HCT116 (cell line): ENCODE measurements around the gene SVEP1. TPM values are rescaled to one million over a fixed set of nuclear protein-coding genes. Genes with fewer than 3 reads are reported as not detected.

Experiments used
- ATAC-seq: fragments of 200-7000 bp; cut with Tn5 transposase; 2 replicates; pipeline ENCODE4 v1.9.1; 2020; ENCODE audit warnings: mild to moderate bottlenecking, moderate library complexity
- BruUV-seq: library from RNA; stranded (reverse); fragments of 400-500 nt; replicated peaks from 2 replicates; lab custom pipeline; 2021; lab: Mats Ljungman, UMichigan
- CTCF ChIA-PET: fragments of 300-600 bp; sonication (Branson Sonifier 250); formaldehyde crosslinking; loops from one replicate; lab custom pipeline; 2021; ENCODE audit warnings: antibody characterized with exemption; lab: Charles Lee
- POLR2A ChIA-PET: fragments of 300-600, 350-600 bp; sonication (Branson Sonifier 250); formaldehyde crosslinking; loops from one replicate; lab custom pipeline; 2021; ENCODE audit warnings: antibody characterized with exemption; lab: Charles Lee
- RAD21 ChIA-PET, 2 experiments: fragments of 300-600 bp; sonication (Branson Sonifier 250); formaldehyde crosslinking; loops; one replicate each; lab custom pipeline; 2023; ENCODE audit warnings: low total read pairs in 2 of 2; ENCODE audit not compliant: uncharacterized antibody in 2 of 2, unreplicated experiment in 2 of 2, low non-redundant PET in 1 of 2; lab: Charles Lee
- DNase-seq: peaks from one replicate; pipeline ENCODE4 v3.0.0-alpha.2; 2010; ENCODE audit warnings: low read depth, low spot score
- H2AFZ ChIP-seq: fragments of 200-600 bp; shearing (Covaris generic), sonication (generic); 2 replicates; pipeline ENCODE4 v1.6.1; 2017; ENCODE audit warnings: low read depth, mixed run types, mixed read lengths, antibody characterized with exemption, low read length; ENCODE audit not compliant: poor library complexity, severe bottlenecking
- H3K27ac ChIP-seq: 2 replicates; pipeline ENCODE4 v1.5.1; 2012; ENCODE audit warnings: low read depth, low read length
- H3K27me3 ChIP-seq: fragments of 200-600 bp; sonication (generic); 2 replicates; pipeline ENCODE4 v1.6.1; 2016; ENCODE audit warnings: mixed run types, low read length, mixed read lengths; ENCODE audit not compliant: insufficient read depth
- H3K36me3 ChIP-seq, 2 experiments: fragments of 200-500 bp in 1 of 2; fragments of 200-600 bp in 1 of 2; sonication (Bioruptor generic) in 1 of 2; sonication (generic) in 1 of 2; 2 replicates each; pipeline versions ENCODE4 v1.5.1 to v1.6.1; 2014 to 2016; ENCODE audit warnings: low read length in 2 of 2, inconsistent platforms in 1 of 2, mixed read lengths in 1 of 2, mixed run types in 1 of 2; ENCODE audit not compliant: insufficient read depth in 2 of 2, control insufficient read depth in 1 of 2
- H3K4me1 ChIP-seq, 2 experiments: fragments of 200-600 bp in 1 of 2; sonication (generic) in 1 of 2; 2 replicates each; pipeline versions ENCODE4 v1.5.1 to v1.6.1; 2012 to 2017; ENCODE audit warnings: low read length in 2 of 2, inconsistent platforms in 1 of 2, mild to moderate bottlenecking in 1 of 2, mixed read lengths in 1 of 2, mixed run types in 1 of 2, moderate library complexity in 1 of 2; ENCODE audit not compliant: insufficient read depth in 2 of 2, control insufficient read depth in 1 of 2
- H3K4me2 ChIP-seq: fragments of 200-600 bp; sonication (generic); 2 replicates; pipeline ENCODE4 v1.6.1; 2017; ENCODE audit warnings: mixed run types, low read length, mixed read lengths
- H3K4me3 ChIP-seq, 2 experiments: fragments of 200-600 bp in 1 of 2; sonication (generic) in 1 of 2; replicated peaks in 1 of 2; 2 replicates each; pipeline ENCODE4 v1.5.1; 2011 to 2016; ENCODE audit warnings: low read length in 2 of 2, control low read depth in 1 of 2, low read depth in 1 of 2, mild to moderate bottlenecking in 1 of 2, mixed read lengths in 1 of 2, mixed run types in 1 of 2
- H3K79me2 ChIP-seq: fragments of 200-600 bp; sonication (generic); 2 replicates; pipeline ENCODE4 v1.6.1; 2017; ENCODE audit warnings: mild to moderate bottlenecking, mixed run types, low read length, moderate library complexity, mixed read lengths; ENCODE audit not compliant: insufficient read depth
- H3K9ac ChIP-seq: fragments of 200-600 bp; sonication (generic); 2 replicates; pipeline ENCODE4 v1.6.1; 2016; ENCODE audit warnings: low read length, mixed read lengths
- H3K9me2 ChIP-seq: fragments of 200-600 bp; sonication (generic), shearing (Covaris generic); 2 replicates; pipeline ENCODE4 v1.6.1; 2017; ENCODE audit warnings: mixed run types, mild to moderate bottlenecking, moderate library complexity; ENCODE audit not compliant: insufficient read depth
- H3K9me3 ChIP-seq, 2 experiments: fragments of 200-500 bp in 1 of 2; fragments of 200-600 bp in 1 of 2; sonication (Bioruptor generic) in 1 of 2; sonication (generic) in 1 of 2; 2 replicates each; pipeline ENCODE4 v1.6.1; 2014 to 2017; ENCODE audit warnings: low read length in 2 of 2, mixed read lengths in 2 of 2, inconsistent platforms in 1 of 2, low read depth in 1 of 2, mild to moderate bottlenecking in 1 of 2, mixed run types in 1 of 2, moderate library complexity in 1 of 2; ENCODE audit not compliant: control insufficient read depth in 1 of 2, insufficient read depth in 1 of 2
- H4K20me1 ChIP-seq: fragments of 200-600 bp; sonication (generic), shearing (Covaris generic); 2 replicates; pipeline ENCODE4 v1.6.1; 2017; ENCODE audit warnings: mixed run types, mild to moderate bottlenecking, moderate library complexity; ENCODE audit not compliant: insufficient read depth
- CTCF ChIP-seq, 3 experiments: fragments of 200-600 bp in 1 of 3; sonication (generic) in 1 of 3; IDR thresholded peaks in 2 of 3; conservative IDR thresholded peaks in 1 of 3; 2 replicates each; pipeline ENCODE4 v1.5.1; 2012 to 2017; ENCODE audit warnings: low read depth in 2 of 3, low read length in 2 of 3, antibody characterized with exemption in 1 of 3, borderline replicate concordance in 1 of 3, control low read depth in 1 of 3, mild to moderate bottlenecking in 1 of 3, mixed read lengths in 1 of 3, mixed run types in 1 of 3, moderate library complexity in 1 of 3; ENCODE audit not compliant: insufficient read depth in 1 of 3
- ELF1 ChIP-seq: IDR thresholded peaks from 2 replicates; pipeline ENCODE4 v1.6.1; 2012; ENCODE audit warnings: low read depth, borderline replicate concordance
- EZH2 ChIP-seq: fragments of 200-600 bp; sonication (generic); IDR thresholded peaks from 2 replicates; pipeline ENCODE4 v1.6.1; 2017; ENCODE audit warnings: antibody characterized with exemption, mixed run types
- EZH2phosphoT487 ChIP-seq: fragments of 200-600 bp; IDR thresholded peaks from 2 replicates; pipeline ENCODE4 v1.6.1; 2018; ENCODE audit warnings: antibody characterized with exemption, borderline replicate concordance
- MAX ChIP-seq: IDR thresholded peaks from 2 replicates; pipeline ENCODE4 v1.6.1; 2012
- RAD21 ChIP-seq: IDR thresholded peaks from 2 replicates; pipeline ENCODE4 v1.6.1; 2012; ENCODE audit warnings: low read depth, mild to moderate bottlenecking
- REST ChIP-seq: IDR thresholded peaks from 2 replicates; pipeline ENCODE4 v1.6.1; 2012; ENCODE audit warnings: low read depth
- SRF ChIP-seq: IDR thresholded peaks from 2 replicates; pipeline ENCODE4 v1.6.1; 2012; ENCODE audit warnings: low read depth
- TCF7L2 ChIP-seq: IDR thresholded peaks from 2 replicates; pipeline ENCODE4 v1.7.0; 2011; ENCODE audit warnings: borderline replicate concordance, inconsistent platforms; ENCODE audit not compliant: insufficient read depth, insufficient read length; ENCODE audit errors: extremely low read depth
- ZFX ChIP-seq: fragments of 450-650 bp; IDR thresholded peaks from 2 replicates; pipeline ENCODE4 v1.6.1; 2017
- intact Hi-C: fragments of 100-400 bp; cut with micrococcal nuclease; formaldehyde crosslinking; loops from 2 replicates; pipeline ENCODE4 v1.10.0; 2022
- total RNA-seq: library from RNA; stranded (reverse); gene quantifications from one replicate; pipeline ENCODE4 v1.2.1, GENCODE V29; 2021; ENCODE audit not compliant: unreplicated experiment

Gene SVEP1
- total RNA-seq, 1 experiment from 2014 or later: 0.15 TPM

- no peaks in the 10 kb centered on the region for H3K79me2 ChIP-seq
- POLR2A ChIA-PET: interaction anchor here (0.6 to 1.4 kb wide), 2 partner anchors 84 to 89 kb away, joined by 3 to 4 read pairs; partner anchors contain the start of gene TXN
- no peaks in the 10 kb centered on the region for H3K4me1 ChIP-seq
- CTCF ChIA-PET: interaction anchor here (1.0 to 1.5 kb wide), 6 partner anchors 8 to 283 kb away, joined by 3 to 12 read pairs (median 6); no protein-coding TSS in a partner anchor
- H3K36me3 ChIP-seq: no peaks in the 10 kb centered on the region
- DNase-seq (peak; percentile 24), ATAC-seq (peak; percentile 90)
- H3K27me3 ChIP-seq: no peaks in the 10 kb centered on the region
- H2AFZ ChIP-seq: no peak overlapping the region
- H3K4me3 ChIP-seq: no peak overlapping the region
- no peaks in the 10 kb centered on the region for H4K20me1 ChIP-seq
- TF ChIP-seq CTCF (IDR thresholded peaks at IDR 0.05 in 2 of 3, conservative IDR thresholded peaks at IDR 0.05 in 1 of 3; ENCODE audit: borderline replicate concordance in 1 of 3, insufficient read depth in 1 of 3, low read depth in 2 of 3, low read length in 2 of 3): peak; percentile 49 to 66 (median 60); a peak in 5 of 6 replicates
- TF ChIP-seq RAD21: peak; percentile 68
- no peak for TF ChIP-seq TCF7L2
- no peak overlapping the region for H3K9ac ChIP-seq
- RAD21 ChIA-PET: no interaction called here
- no TSS peak for BruUV-seq
- no peak overlapping the region for H3K27ac ChIP-seq
- H3K9me3 ChIP-seq: no peaks in the 10 kb centered on the region
- H3K9me2 ChIP-seq: no peaks in the 10 kb centered on the region
- H3K4me2 ChIP-seq: no peak overlapping the region
- intact Hi-C loops: loop anchor here (1.0 kb wide), 1 partner anchor 283 kb away; no protein-coding TSS in a partner anchor
These were observed 239.2 kb downstream of the SVEP1 start for GRCh38 chr9:110340306-110340705.

- no peak overlapping the region for H3K4me3 ChIP-seq
- no peak for DNase-seq
- ChIA-PET CTCF (interaction anchor here (0.6 kb wide), 1 partner anchor 89 kb away, joined by 3 read pairs; no protein-coding TSS in a partner anchor), POLR2A (no interaction called here), RAD21 (no interaction called here)
- H4K20me1 ChIP-seq: no peaks in the 10 kb centered on the region
- no peak overlapping the region for H3K9ac ChIP-seq
- no peaks in the 10 kb centered on the region for H3K27me3 ChIP-seq
- H3K36me3 ChIP-seq: no peaks in the 10 kb centered on the region
- H3K79me2 ChIP-seq: no peaks in the 10 kb centered on the region
- no peak overlapping the region for H3K4me2 ChIP-seq
- no peak for ATAC-seq
- no peaks in the 10 kb centered on the region for H3K4me1 ChIP-seq
- H3K27ac ChIP-seq: no peak overlapping the region
- H3K9me3 ChIP-seq: no peaks in the 10 kb centered on the region
- TF ChIP-seq ELF1 (no peak), EZH2 (no peak), SRF (no peak), MAX (no peak), CTCF (IDR thresholded peaks at IDR 0.05 in 2 of 3, conservative IDR thresholded peaks at IDR 0.05 in 1 of 3; ENCODE audit: borderline replicate concordance in 1 of 3, insufficient read depth in 1 of 3, low read depth in 2 of 3, low read length in 2 of 3) (no peak), ZFX (no peak), REST (no peak), EZH2phosphoT487 (no peak)
- BruUV-seq: no TSS peak
- H2AFZ ChIP-seq: no peak overlapping the region
- intact Hi-C loops: no loop called here
- no peaks in the 10 kb centered on the region for H3K9me2 ChIP-seq
These were observed 241.4 kb downstream of the SVEP1 start for GRCh38 chr9:110338143-110338542.
